GM12878 (cell line): Measurements from ENCODE around the gene ANK2. TPM values are rescaled to one million over a fixed set of nuclear protein-coding genes. Genes with fewer than 3 reads are reported as not detected.

Experiments used
- ATAC-seq: fragments of 200-7000 bp; cut with Tn5 transposase; 3 replicates; pipeline ENCODE4 v1.9.1; 2020; ENCODE audit warnings: mild to moderate bottlenecking, moderate library complexity
- BruUV-seq: library from RNA; stranded (reverse); fragments of 400-500 nt; replicated peaks from 2 replicates; lab custom pipeline; 2021; lab: Mats Ljungman, UMichigan
- CTCF ChIA-PET: fragments of 300-600 bp; sonication (Branson Sonifier 250); formaldehyde crosslinking; extraction: SDS; loops from one replicate; lab custom pipeline; 2021; ENCODE audit warnings: inconsistent platforms; lab: Yijun Ruan, JAX
- POLR2A ChIA-PET: fragments of 350-600 bp; formaldehyde crosslinking; extraction: SDS; loops from one replicate; lab custom pipeline; 2021; ENCODE audit warnings: inconsistent platforms; lab: Charles Lee
- RAD21 ChIA-PET: fragments of 300-600 bp; sonication (Branson Sonifier 250); formaldehyde crosslinking; loops from one replicate; lab custom pipeline; 2023; ENCODE audit warnings: antibody characterized with exemption; ENCODE audit not compliant: unreplicated experiment; lab: Charles Lee
- SMC1A ChIA-PET: fragments of 300-600 bp; sonication (Branson Sonifier 250); formaldehyde crosslinking; loops from one replicate; lab custom pipeline; 2023; ENCODE audit not compliant: unreplicated experiment, uncharacterized antibody; lab: Charles Lee
- DNase-seq: peaks from one replicate; pipeline ENCODE4 v3.0.0-alpha.2; 2011; ENCODE audit warnings: low read depth, low spot score
- FAIRE-seq: peaks from 3 replicates; lab custom pipeline; 2011; peaks lifted over from hg19 to GRCh38; lab: Jason Lieb, UNC
- H2AFZ ChIP-seq: 2 replicates; pipeline ENCODE4 v1.6.0; 2011; ENCODE audit warnings: low read depth, low read length, control low read depth; ENCODE audit not compliant: control insufficient read depth
- H3K27ac ChIP-seq: 2 replicates; pipeline ENCODE4 v1.5.1; 2011; ENCODE audit warnings: control low read depth; ENCODE audit not compliant: control insufficient read depth, insufficient read depth
- H3K27me3 ChIP-seq, 2 experiments: replicated peaks in 1 of 2; 2 replicates each; pipeline versions ENCODE4 v1.6.0 to v1.6.1; 2011; ENCODE audit warnings: low read length in 1 of 2; ENCODE audit not compliant: control insufficient read depth in 2 of 2, insufficient read depth in 2 of 2
- H3K36me3 ChIP-seq, 2 experiments: 2 replicates each; pipeline ENCODE4 v1.5.1; 2011; ENCODE audit warnings: low read length in 1 of 2; ENCODE audit not compliant: control insufficient read depth in 2 of 2, insufficient read depth in 2 of 2
- H3K4me1 ChIP-seq: 2 replicates; pipeline ENCODE4 v1.6.1; 2011; ENCODE audit warnings: mild to moderate bottlenecking, low read length, moderate library complexity, mixed read lengths; ENCODE audit not compliant: control insufficient read depth, insufficient read depth
- H3K4me2 ChIP-seq: 2 replicates; pipeline ENCODE4 v1.6.0; 2011; ENCODE audit warnings: control low read depth; ENCODE audit not compliant: control insufficient read depth, insufficient read depth
- H3K4me3 ChIP-seq: fragments of 200-600 bp; sonication (generic); 2 replicates; pipeline ENCODE4 v1.5.1; 2016
- H3K79me2 ChIP-seq: 2 replicates; pipeline ENCODE4 v1.6.0; 2011; ENCODE audit warnings: low read length; ENCODE audit not compliant: control insufficient read depth, insufficient read depth
- H3K9ac ChIP-seq: 2 replicates; pipeline ENCODE4 v1.8.0; 2011; ENCODE audit warnings: low read length, control low read depth, mixed read lengths; ENCODE audit not compliant: control insufficient read depth, insufficient read depth
- H3K9me3 ChIP-seq: replicated peaks from 3 replicates; pipeline ENCODE4 v1.5.1; 2011; ENCODE audit warnings: mild to moderate bottlenecking, low read length; ENCODE audit not compliant: control insufficient read depth, insufficient read depth
- H4K20me1 ChIP-seq: 2 replicates; pipeline ENCODE4 v1.6.0; 2011; ENCODE audit not compliant: control insufficient read depth, insufficient read depth
- BRCA1 ChIP-seq: IDR thresholded peaks from 2 replicates; pipeline ENCODE4 v1.6.1; 2011; ENCODE audit warnings: low read depth, low read length, improper control_type of control experiment
- E2F4 ChIP-seq: IDR thresholded peaks from 2 replicates; pipeline ENCODE4 v1.6.1; 2012; ENCODE audit warnings: low read depth, low read length, improper control_type of control experiment
- ELK1 ChIP-seq: IDR thresholded peaks from 2 replicates; pipeline ENCODE4 v1.6.1; 2012; ENCODE audit warnings: low read depth, low read length, improper control_type of control experiment
- ESRRA ChIP-seq: IDR thresholded peaks from 2 replicates; pipeline ENCODE4 v1.6.1; 2012; ENCODE audit warnings: mild to moderate bottlenecking, low read length, improper control_type of control experiment
- FOXK2 ChIP-seq: fragments of 450-650 bp; IDR thresholded peaks from 2 replicates; pipeline ENCODE4 v1.6.1; 2017; ENCODE audit warnings: mild to moderate bottlenecking, moderate library complexity
- HDAC2 ChIP-seq: fragments of 200-600 bp; sonication (generic); IDR thresholded peaks from 2 replicates; pipeline ENCODE4 v1.6.1; 2017
- KDM1A ChIP-seq: fragments of 200-600 bp; sonication (generic); IDR thresholded peaks from 2 replicates; pipeline ENCODE4 v1.6.1; 2016; ENCODE audit warnings: borderline replicate concordance
- MLLT1 ChIP-seq: fragments of 450-650 bp; IDR thresholded peaks from 2 replicates; pipeline ENCODE4 v1.6.1; 2016; ENCODE audit warnings: mild to moderate bottlenecking
- NR2C1 ChIP-seq: fragments of 450-650 bp; IDR thresholded peaks from 2 replicates; pipeline ENCODE4 v1.6.1; 2017; ENCODE audit warnings: antibody characterized with exemption, mild to moderate bottlenecking, moderate library complexity
- PKNOX1 ChIP-seq: fragments of 450-650 bp; IDR thresholded peaks from 2 replicates; pipeline ENCODE4 v1.6.1; 2016; ENCODE audit warnings: mild to moderate bottlenecking
- RAD21 ChIP-seq: IDR thresholded peaks from 2 replicates; pipeline ENCODE4 v1.6.1; 2011; ENCODE audit warnings: mild to moderate bottlenecking, low read depth, low read length, moderate library complexity; ENCODE audit not compliant: insufficient read depth
- SUPT20H ChIP-seq: IDR thresholded peaks from 2 replicates; pipeline ENCODE4 v1.6.1; 2011; ENCODE audit warnings: low read depth, mild to moderate bottlenecking, low read length, moderate library complexity, borderline replicate concordance; ENCODE audit not compliant: control insufficient read depth
- WGBS: methylation state at CpG from one replicate; pipeline ENCODE4 v1.1.6; 2016; ENCODE audit warnings: low lambda C conversion rate; ENCODE audit not compliant: insufficient replicate concordance, insufficient coverage; ENCODE audit errors: missing lambda C conversion rate; 5-methylcytosine and 5-hydroxymethylcytosine counted together
- in situ Hi-C: fragments of 300-500 bp; cut with MboI; formaldehyde crosslinking; loops from 9 replicates; pipeline ENCODE4 v1.14.3; 2018; ENCODE audit warnings: mixed read lengths
- intact Hi-C: fragments of 100-400 bp; cut with micrococcal nuclease; formaldehyde crosslinking; loops from one replicate; pipeline ENCODE4 v1.14.2; 2022; ENCODE audit not compliant: unreplicated experiment
- polyA plus RNA-seq, 11 experiments: library from polyadenylated mRNA; depleted of rRNA in 4 of 11; unstranded in 6 of 11; stranded (reverse) in 5 of 11; fragments of >200 nt; fragmentation: Nextera tagmentation in 4 of 11; fragmentation: Illumina TruSeq in 1 of 11; extraction: Ambion mirVana in 4 of 11; extraction: Trizol in 1 of 11; gene quantifications; 1 replicate in 1 of 11; 2 replicates in 10 of 11; pipeline versions ENCODE4 v1.2.1 to v1.2.3, GENCODE V29; 2011 to 2016; ENCODE audit warnings: inconsistent platforms in 2 of 11, missing spikeins in 2 of 11, low read depth in 1 of 11
- total RNA-seq, 4 experiments: library from RNA; depleted of rRNA in 3 of 4; stranded (reverse); fragments of >200 nt in 3 of 4; fragmentation: Illumina TruSeq in 1 of 4; extraction: Trizol in 1 of 4; gene quantifications; 2 replicates each; pipeline versions ENCODE4 v1.2.1 to v1.2.3, GENCODE V29; 2013 to 2021

ANK2 gene
- total and polyA plus RNA-seq, 10 of the 15 experiments (the other 5 are each of a cell fraction or from before 2014, with no cell fraction given), result 1.6 to 13.0 (median 4.1) TPM

DNA sequence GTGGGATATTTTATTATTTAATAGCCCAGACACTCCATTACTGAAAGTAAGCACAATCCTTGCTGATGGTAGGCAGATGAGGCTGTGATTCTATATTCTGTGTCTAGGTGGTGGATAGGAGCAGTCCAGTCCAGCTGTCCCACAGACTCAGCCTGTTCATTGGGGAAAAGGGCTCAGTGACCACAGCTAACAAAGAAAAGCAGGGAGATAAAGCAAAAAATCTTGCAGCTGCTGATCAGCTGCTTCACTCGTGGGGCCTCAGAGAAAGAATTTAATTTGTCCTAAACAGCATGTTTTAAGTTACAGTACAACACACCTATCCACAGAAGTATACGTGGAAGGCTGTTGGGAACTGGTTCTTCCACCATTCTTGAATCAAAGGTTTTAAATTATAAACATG is 40.7 kb upstream of the ANK2 start:
- no peak overlapping the region for H3K4me2 ChIP-seq
- TF ChIP-seq ELK1 (no peak), E2F4 (no peak), FOXK2 (no peak), ESRRA (no peak), KDM1A (no peak), SUPT20H (no peak), HDAC2 (no peak), MLLT1 (no peak), PKNOX1 (no peak), RAD21 (no peak), BRCA1 (no peak), NR2C1 (no peak)
- intact Hi-C loops, result no loop called here
- H3K79me2 ChIP-seq, result no peaks in the 10 kb centered on the region
- ChIA-PET POLR2A (no interaction called here), RAD21 (no interaction called here), CTCF (no interaction called here), SMC1A (no interaction called here)
- no peaks in the 10 kb centered on the region for H3K9me3 ChIP-seq
- no peak overlapping the region for H3K27ac ChIP-seq
- no peak for FAIRE-seq
- in situ Hi-C loops, result no loop called here
- WGBS, result 43% methylated on average over 2 of the region's 2 CpGs
- no peaks in the 10 kb centered on the region for H3K27me3 ChIP-seq
- H2AFZ ChIP-seq, result no peak overlapping the region
- H3K36me3 ChIP-seq, result no peaks in the 10 kb centered on the region
- no peak overlapping the region for H3K9ac ChIP-seq
- H4K20me1 ChIP-seq, result no peaks in the 10 kb centered on the region
- H3K4me1 ChIP-seq, result no peaks in the 10 kb centered on the region
- BruUV-seq, result no TSS peak
- no peak for ATAC-seq
- H3K4me3 ChIP-seq, result no peak overlapping the region
- no peak for DNase-seq
